ENCODE data around the gene TMEM221. TPM values are rescaled to one million over a fixed set of nuclear protein-coding genes. Genes with fewer than 3 reads are reported as not detected.

TMEM221 gene
- total RNA-seq, 1 donor from 2014 or later = not detected

DNA sequence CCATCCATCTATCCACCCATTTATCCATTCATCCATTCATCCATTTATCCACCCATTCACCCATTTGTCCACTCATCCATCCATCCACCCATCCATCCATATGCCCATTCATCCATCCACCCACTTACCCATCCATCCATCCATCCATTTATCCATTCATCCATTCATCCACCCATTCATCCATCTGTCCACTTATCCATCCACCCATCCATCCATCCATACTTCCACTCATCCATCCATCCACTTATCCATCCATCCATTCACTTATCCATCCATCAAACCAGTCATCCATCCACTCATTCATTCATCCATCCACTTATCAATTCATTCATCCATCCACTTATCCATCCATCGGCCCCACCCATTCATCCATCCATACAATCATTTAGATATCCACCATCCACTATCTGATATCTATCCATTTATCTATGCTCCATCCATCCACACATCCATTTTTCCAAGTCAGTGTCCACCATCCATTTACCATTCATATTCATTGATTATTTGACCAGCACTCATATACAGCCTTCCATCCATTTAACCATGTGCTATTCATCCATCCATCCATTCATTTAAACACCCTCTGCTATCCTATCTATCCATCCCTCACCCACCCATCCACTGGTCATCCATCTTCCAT lies 2.8 kb downstream of the TMEM221 start:
- DNase-seq (ENCODE audit: low spot score) = no peak

DNA sequence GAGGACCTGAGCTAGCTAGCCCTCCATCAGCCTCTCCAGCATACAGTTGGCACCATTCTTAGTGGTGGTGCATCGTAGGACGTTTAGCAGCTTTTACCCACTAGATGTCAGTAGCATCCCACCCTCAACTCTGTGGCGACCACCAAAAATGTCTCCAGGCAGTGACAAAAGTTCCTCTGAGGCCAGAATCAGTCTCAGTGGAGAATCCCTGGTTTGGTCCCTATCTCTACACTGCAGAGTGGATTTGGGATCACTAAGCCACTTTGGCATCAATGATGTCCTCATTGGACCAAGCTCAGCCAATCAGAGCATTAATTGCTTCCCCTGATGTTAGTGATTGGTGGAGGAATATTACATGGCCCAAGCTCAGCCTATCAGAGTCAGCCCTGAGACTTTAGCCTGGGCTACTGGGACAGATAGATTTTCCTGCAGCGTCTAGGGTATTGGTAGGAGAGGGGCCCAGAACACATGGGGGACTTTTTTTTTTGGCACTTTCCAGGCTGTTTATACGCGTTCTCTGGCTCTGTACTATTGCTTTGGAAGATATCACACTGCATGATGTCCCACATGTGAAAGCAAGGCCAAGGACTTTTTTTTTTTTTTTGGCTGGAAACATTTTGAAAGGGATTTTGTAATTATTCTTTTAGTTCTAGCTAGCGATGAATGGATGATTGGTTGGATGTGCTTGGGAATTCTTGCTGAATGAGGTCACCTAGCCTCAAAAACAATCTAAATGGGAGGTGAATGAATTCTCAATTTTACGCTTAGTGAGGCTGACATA lies 7.0 kb downstream of the TMEM221 start:
- DNase-seq (ENCODE audit: low spot score) = no peak

DNA sequence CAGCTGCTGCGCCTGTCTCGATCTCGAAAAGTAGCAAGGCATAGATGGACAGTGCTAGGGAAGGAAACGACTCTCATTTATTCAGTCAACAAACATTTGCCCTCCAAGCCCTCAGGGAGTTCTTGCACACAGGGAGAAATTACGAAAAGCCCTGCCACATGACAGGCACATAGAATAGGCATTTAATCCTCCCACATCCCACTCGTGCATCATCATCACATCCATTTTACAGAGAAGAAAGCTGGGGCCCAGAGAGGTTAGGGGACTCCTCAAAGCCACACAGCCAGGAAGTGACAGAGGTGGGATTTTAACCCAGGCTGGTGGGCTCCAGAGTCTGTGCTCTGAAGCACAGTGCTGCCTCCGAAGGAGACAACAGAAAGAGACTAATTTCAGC lies 11.6 kb downstream of the TMEM221 start:
- no peak for DNase-seq (ENCODE audit: low spot score)

DNA sequence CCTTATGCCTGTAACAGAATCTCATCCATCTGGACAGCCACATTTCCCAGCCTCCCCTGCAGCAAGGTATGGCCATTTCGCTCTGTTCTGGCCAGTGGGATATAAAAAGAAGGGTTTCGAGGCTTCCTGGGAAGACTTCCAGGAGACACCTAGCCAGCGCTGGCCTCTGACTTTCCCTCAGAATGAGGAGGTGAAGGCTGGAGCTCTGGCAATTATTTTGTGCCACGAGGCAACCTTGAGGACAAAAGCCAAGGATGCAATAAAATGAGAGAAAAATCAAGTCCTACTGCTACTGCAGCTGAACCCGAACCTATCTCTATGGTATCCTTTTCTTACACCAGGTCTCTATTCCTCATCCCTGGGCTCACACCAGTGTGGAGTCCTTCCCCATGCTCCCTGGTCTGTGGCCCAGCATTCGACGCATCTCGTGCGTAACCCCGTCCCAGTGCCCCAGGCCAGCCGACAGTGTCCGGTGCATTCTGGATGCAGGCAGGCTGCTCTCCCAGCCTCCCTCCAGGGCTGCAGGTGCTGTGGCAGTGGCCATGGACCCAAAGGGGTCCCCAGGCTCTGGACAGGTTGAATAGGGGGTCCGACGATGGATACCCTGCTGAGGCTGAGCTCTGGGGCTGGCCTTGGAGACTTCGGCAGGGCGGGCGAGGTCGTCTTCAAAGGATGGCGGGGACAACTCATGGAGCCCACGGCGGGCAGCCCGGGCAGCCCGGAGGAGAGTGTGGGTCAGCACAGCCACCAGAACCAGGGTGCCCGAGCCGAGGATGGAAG lies 12.2 kb downstream of the TMEM221 start:
- DNase-seq (ENCODE audit: low spot score) = no peak

DNA sequence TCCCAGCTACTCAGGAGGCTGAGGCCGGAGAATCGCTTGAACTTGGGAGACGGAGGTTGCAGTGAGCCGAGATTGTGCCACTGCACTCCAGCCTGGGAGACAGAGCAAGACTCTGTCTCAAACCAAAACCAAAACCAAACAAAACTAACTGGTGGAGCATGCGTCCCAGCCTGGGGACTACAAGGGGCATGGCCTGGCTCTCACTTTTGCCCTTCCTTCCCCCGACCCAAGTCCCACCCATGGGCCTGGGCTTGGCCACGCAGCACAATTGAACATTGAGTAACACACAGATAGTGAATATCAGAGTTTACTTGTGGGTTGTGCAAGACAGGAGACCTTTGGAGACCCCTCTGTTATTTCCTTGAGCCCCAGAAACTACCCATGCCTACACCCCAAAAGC lies 13.2 kb downstream of the TMEM221 start:
- no peak for DNase-seq (ENCODE audit: low spot score)

DNA sequence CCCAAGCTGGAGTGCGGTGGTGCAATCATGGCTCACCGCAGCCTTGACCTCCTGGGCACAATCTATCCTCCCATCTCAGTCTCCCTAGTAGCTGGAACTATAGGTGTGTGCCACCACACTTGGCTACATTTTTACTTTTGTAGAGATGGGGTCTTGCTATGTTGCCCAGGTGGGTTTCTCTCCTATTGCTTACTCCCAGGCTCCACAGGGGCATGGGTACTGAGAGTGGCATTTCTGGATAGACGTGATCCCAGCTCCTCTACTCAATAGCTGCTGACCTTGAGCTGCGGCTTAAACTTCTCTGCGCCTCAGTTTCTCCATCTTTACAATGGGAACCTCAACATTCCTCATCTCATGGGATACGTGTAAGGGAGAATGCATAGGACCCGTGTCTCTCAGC lies 17.1 kb downstream of the TMEM221 start:
- no peak for DNase-seq (ENCODE audit: low spot score)

DNA sequence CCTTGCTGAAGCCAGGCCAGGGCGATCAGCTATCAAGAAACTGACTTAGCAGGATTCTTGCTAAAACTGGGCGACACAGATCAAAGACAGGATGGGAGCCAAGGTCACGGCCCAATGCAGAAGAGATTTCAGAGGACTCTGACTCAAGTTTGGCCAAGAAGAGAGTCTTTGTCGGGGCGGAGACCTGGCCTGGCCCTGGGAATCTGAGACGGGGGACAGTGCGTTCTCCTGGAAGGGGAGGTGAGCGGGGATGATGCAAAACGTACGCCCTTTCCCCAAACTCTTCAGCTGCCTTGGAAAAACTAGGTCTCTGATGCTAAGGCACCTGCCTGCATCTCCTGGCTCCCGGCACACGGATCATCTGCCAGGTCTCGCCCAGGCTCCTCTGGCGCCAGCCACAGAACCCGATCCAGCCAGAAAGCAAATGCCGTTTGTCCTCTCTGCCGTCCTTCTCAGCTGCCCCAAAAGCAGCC lies 18.8 kb downstream of the TMEM221 start:
- no peak for DNase-seq (ENCODE audit: low spot score)

DNA sequence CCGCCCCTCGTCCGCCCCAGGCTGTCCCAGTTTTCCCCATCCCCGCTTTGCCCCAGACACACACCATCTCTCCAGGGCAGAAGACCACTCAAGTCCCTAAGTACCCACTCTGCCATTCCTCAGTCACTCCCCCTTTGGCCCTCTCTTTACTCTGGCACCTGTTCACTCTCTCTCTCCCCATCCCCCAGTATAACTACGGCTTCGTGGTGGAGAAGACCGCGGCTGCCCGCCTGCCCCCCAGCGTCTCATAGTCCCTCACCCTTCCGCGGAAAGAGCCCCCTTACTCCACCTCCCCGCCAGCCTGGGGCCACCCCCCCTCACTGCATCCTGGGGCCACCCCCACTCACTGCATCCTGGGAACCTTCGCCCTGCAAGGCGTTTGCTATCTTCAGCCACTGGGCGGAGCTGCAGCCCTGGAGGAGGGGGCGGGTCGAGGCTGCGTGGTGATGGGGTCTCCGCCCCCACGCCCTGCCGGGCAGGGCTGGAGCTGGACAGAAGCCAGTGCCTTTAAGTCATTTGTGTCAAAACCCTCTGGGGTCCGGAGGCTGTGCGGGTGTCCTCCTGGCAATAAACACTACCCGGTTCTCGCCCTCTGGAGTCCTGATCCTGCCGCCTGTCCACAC lies 23.6 kb downstream of the TMEM221 start:
- no peak for DNase-seq (ENCODE audit: low spot score)

DNA sequence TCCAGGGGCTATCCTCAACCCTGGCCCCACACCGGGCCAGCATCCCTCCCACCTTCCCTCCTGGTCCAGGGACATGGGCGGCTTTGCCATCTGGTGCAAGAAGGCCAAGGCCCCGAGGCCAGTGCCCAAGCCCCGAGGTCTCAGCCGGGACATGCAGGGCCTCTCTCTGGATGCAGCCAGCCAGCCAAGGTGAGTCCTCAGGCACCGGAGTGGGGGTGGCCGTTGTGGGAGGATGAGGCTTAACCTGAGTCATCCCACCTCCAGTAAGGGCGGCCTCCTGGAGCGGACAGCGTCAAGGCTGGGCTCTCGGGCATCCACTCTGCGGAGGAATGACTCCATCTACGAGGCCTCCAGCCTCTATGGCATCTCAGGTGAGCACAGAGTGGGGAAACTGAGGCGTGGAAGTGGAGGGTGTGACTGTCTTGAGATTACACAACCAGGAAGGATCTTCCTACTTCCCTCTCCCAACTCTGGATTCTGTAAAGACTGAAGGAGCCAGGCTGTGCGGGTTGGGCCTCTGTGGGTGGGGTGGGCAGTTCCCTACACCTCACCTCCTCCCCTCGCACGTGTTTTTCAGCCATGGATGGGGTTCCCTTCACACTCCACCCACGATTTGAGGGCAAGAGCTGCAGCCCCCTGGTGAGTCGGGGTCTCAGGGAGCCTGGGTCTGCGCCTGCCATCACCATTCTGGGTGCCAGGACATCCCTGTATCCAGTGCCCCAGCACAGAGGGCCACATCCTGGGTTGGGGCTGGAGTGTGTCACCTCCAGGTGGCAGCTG lies 24.8 kb downstream of the TMEM221 start:
- DNase-seq (ENCODE audit: low spot score) = no peak

DNA sequence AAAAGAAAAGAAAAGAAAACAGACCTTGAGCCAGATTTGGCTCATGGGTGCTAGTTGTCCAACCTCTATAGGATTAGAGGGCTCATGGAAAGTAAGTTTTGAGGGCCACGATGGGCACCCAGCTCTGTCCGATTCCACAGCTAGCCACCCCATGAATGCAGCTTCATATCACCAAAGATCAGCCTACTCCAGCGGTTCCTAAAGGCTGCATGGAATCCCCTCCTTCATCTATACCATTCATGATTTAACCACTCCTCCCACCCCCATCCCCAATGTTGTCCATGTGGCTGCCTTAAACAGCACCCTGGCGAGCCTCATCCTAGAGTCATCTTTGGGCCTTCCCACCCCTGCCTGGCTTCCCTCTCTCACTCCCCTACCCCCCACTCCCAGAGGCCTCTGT lies 26.5 kb downstream of the TMEM221 start:
- no peak for DNase-seq (ENCODE audit: low spot score)

DNA sequence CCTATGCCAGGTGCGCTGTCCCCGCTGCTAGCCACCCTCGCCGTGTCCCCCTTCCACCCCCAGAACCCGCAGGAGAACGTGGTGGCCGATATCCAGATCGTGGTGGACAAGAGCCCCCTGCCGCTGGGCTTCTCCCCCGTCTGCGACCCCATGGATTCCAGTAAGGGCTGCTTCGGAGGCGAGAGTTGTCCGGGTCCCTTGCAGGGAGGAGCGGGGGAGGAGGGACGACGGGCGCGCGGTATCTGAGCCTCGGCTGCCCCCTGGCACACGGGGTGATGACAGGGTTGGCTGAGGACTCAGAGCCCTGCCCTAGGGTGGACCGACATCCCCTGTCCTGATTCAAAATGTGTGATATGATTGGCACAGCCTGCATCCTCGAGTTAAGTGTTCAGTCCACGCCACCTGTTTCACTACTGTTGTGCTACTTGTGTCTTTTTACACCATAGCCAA lies 28.0 kb downstream of the TMEM221 start:
- DNase-seq (ENCODE audit: low spot score) = no peak

DNA sequence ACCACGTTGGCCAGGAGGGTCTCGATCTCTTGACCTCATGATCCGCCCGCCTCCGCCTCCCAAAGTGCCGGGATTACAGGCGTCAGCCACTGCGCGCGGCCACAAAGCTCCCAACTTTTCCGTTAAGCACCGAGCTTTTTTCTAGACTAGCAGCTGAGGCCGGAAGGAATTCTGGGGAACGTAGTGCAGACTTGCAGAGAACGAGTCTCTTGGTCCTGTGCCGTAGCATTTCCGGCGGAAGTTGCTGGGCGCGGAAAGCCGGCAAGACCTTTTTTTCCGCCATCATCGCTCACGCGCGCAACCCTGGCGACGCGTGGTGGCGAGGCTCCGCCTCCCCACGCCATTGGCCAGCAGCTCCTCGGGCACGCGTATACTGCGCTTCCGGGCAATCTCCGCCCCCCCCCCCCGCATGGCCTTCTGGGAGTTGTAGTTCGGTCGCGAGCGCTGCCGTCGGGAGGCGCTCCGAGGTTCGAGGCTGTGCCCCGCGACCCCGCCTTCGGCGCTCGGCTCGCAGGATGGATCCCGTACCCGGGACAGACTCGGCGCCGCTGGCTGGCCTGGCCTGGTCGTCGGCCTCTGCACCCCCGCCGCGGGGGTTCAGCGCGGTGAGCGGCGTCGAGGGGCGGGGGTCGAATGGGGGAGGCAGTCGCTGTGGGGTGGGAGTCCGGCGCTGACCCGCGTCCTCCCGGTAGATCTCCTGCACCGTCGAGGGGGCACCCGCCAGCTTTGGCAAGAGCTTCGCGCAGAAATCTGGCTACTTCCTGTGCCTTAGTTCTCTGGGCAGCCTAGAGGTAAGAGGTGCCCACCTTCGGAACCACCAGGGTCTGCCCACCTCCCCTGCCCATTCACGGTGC lies 28.6 kb downstream of the TMEM221 start, which contains the start of gene MVB12A:
MVB12A (plus strand) TSS at position 427 of the 854 bp plus-strand sequence; CDS start at position 516, 89 bp downstream.
- DNase-seq (ENCODE audit: low spot score) = peak; percentile 99

DNA sequence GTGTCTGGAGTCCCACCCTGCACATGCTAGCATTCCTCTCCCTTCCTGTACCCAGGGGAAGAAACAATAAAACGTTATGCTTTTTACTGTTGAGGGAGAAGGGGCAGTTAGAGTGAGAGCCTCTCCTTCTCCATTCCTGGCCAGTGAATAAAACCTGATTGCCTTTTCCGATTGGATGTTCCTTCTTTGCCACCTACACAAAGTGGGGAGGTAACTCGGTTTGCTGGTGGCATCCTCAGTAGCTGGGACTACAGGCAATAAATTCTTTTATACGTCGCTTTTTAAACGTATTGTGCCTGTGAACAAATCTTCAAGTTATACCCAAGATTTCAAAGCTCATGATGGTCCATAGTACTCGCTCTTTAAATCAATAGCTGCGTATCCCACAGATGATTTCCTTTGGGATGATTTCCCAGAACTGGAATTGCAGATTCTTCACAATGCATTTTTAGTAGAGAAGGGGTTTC lies 29.3 kb downstream of the TMEM221 start:
- DNase-seq (ENCODE audit: low spot score) = no peak

DNA sequence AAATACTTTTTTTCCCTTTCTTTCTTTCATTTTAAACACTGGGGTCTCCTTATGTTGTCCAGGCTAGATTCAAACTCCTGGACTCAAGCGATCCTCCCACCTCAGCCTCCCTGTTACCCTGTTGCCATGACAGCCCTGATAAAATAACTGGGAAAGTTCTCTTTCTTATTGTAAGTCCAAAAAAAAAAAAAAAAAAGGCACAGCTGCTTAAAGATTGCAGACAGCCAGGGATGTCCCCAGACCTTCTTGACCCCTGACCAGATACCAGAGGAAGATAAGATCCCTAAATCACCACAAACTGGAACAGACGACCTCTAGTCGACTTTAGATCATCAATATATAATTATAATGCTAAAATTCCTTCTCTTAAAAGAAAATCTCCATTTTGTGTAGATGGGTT lies 29.8 kb downstream of the TMEM221 start:
- no peak for DNase-seq (ENCODE audit: low spot score)

DNA sequence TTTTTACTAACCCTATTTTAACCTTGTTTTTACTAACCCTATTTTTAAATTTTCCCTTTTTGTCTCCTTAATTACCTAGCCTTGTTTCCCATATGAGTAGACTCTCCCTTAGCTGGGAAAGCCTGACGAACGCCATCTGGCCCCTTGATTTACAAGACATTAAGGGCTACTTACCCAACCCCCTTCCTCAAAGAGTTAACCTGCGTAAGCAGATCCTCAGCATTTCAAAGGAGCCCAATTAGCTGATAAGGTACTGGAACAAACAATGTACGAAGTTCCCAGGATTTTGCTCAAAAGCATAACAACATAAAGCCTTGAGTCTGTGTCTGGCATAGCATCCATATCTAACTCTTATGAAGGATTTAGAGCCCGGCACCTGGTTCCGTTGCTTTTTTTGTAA lies 33.3 kb downstream of the TMEM221 start:
- no peak for DNase-seq (ENCODE audit: low spot score)

DNA sequence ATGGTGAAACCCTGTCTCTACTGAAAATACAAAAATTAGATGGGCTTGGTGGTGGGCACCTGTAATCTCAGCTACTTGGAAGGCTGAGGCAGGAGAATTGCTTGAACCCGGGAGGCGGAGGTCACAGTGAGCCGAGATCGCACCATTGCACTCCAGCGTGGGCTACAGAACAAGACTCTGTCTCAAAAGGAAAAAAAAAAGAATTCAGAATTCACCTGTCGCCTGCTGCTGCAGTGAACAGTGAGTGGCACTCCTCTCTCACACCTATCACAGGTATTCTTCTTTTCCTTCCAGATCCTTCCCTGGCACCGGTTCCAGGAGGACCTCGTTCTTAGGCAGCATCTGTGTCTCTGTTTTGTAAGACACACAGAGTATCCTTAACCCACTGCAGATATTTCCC lies 34.4 kb downstream of the TMEM221 start:
- no peak for DNase-seq (ENCODE audit: low spot score)

DNA sequence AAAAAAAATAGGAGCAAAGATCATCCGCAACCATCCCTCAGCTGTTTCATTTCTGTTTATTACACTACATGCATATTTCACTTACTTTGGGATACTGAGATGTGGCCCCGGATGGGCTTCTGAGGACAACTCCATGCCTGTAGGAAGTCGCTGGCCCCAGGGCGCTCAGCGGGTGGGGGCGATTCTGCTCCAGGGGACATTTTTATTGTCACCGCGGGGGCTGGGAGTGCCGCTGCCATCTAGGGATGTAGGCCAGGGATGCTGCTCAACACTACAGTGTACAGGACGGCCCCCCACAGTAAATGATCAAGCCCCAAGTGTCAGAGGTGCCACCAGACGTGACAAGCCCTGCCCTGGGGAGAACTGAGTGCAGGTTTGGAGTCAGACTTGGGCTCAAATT lies 36.7 kb downstream of the TMEM221 start:
- DNase-seq (ENCODE audit: low spot score) = no peak

DNA sequence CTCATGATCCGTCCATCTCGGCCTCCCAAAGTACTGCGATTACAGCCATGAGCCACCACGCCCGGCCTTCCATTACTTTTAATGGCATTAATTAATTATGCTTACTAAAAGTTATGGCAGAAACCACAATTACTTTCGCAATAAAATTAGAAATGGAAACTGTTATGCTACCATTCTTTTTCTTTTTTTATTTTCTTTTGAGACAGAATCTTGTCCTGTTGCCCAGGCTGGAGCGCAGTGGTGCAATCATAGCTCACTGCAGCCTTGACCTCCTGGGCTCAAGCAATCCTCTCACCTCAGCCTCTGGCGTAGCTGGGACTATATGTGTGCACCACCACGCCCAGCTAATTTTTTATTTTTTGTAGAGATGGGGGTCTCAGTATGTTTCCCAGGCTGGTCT lies 38.5 kb downstream of the TMEM221 start:
- no peak for DNase-seq (ENCODE audit: low spot score)

DNA sequence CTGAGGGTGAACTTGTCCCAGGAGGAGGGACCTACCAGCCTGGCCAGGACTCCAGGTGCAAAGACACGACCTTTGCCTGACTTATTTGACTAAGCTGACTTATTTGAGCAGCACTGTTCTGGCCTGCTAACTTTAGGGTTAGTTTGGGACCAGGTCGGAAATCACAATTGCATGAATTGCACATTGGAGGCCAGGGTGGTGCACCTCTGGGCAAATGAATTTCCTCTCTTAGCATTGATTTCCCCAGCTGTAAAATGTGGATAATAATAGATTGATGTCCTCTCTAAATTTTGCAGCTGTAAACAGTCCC lies 41.6 kb downstream of the TMEM221 start:
- no peak for DNase-seq (ENCODE audit: low spot score)
